ENCODE results near the gene ATP5F1E.

The ATP5F1E gene

DNA sequence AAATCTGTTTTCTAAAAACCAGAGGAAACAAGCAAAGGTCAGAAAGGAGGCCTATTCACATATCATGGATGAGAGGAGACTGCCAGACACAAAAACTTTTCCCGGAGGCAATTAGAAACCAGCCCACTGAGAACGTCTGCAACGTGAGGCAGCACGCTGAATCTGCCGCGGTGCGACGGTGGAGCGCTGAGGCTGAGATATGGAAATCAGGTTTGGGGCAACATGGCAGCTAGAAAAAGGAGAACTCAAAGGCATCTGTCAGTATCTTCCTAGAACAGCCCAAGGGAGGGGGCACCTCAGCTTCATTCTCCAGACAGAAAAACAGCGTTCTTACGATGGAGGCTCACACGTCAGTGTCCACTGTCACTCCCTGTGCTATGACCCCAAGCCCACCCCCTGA is 5.3 kb upstream of the ATP5F1E start:
- H3K4me3 ChIP-seq (replicated peaks; ENCODE audit: low read depth, low read length), result no peak overlapping the region
- no peak for DNase-seq (ENCODE audit: low read depth)
- TF ChIP-seq, protein P1, sequence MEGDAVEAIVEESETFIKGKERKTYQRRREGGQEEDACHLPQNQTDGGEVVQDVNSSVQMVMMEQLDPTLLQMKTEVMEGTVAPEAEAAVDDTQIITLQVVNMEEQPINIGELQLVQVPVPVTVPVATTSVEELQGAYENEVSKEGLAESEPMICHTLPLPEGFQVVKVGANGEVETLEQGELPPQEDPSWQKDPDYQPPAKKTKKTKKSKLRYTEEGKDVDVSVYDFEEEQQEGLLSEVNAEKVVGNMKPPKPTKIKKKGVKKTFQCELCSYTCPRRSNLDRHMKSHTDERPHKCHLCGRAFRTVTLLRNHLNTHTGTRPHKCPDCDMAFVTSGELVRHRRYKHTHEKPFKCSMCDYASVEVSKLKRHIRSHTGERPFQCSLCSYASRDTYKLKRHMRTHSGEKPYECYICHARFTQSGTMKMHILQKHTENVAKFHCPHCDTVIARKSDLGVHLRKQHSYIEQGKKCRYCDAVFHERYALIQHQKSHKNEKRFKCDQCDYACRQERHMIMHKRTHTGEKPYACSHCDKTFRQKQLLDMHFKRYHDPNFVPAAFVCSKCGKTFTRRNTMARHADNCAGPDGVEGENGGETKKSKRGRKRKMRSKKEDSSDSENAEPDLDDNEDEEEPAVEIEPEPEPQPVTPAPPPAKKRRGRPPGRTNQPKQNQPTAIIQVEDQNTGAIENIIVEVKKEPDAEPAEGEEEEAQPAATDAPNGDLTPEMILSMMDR (IDR thresholded peaks at IDR 0.05; ENCODE audit: low read length, missing control alignments), result no peak

GRCh38 chr20:59035381-59035780 is 3.2 kb upstream of the ATP5F1E start:
- TF ChIP-seq, protein P1 (IDR thresholded peaks at IDR 0.05; ENCODE audit: low read length, missing control alignments), result no peak
- no peak for DNase-seq (ENCODE audit: low read depth)
- no peak overlapping the region for H3K4me3 ChIP-seq (replicated peaks; ENCODE audit: low read depth, low read length)

- H3K4me3 ChIP-seq (replicated peaks; ENCODE audit: low read depth, low read length), result no peak overlapping the region
- DNase-seq (ENCODE audit: low read depth), result no peak
- TF ChIP-seq, protein P1 (IDR thresholded peaks at IDR 0.05; ENCODE audit: low read length, missing control alignments), result no peak
These were observed 1.6 kb upstream of the ATP5F1E start for GRCh38 chr20:59033616-59034165.

- DNase-seq (ENCODE audit: low read depth), result no peak
- H3K4me3 ChIP-seq (replicated peaks; ENCODE audit: low read depth, low read length), result peak overlapping the region; percentile 70
- TF ChIP-seq, protein P1 (IDR thresholded peaks at IDR 0.05; ENCODE audit: low read length, missing control alignments), result no peak
These were observed 958 bp upstream of the ATP5F1E start for GRCh38 chr20:59033093-59033492.

- peak overlapping the region; percentile 70 for H3K4me3 ChIP-seq (replicated peaks; ENCODE audit: low read depth, low read length)
- TF ChIP-seq, protein P1 (IDR thresholded peaks at IDR 0.05; ENCODE audit: low read length, missing control alignments), result peak; percentile 12
- DNase-seq (ENCODE audit: low read depth), result no peak
These were observed 551 bp upstream of the ATP5F1E start for GRCh38 chr20:59032713-59033059.

DNA sequence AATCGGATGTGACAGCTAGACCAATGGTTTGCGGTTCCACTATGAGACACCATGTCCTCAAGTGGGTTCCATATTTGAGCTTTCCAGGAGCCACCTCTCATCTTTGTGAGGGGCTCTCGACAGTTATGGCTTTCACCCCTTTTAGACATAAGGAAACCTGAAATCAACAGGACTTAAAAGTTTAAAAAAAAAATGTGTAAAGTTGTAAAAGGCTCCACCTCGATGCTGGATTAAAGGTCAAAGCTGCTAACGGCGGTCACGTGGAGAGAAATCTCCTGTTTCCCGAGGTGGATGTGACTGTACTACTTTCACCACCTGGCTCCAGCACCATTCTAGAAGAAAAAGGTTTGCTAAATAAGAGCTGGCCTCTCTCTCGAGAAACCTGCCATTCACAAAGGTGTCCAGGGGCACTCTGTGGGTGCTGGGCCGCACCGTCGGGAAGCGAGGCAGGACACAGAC is 542 bp downstream of the ATP5F1E start:
- no peak for DNase-seq (ENCODE audit: low read depth)

More for the DNA sequence above, 542 bp downstream of the ATP5F1E start:
- TF ChIP-seq, protein P1 (IDR thresholded peaks at IDR 0.05; ENCODE audit: low read length, missing control alignments), result no peak
- H3K4me3 ChIP-seq (replicated peaks; ENCODE audit: low read depth, low read length), result peak overlapping the region; percentile 78
